ENCODE results near the gene DYNC2H1. TPM values are rescaled to one million over a fixed set of nuclear protein-coding genes. Genes with fewer than 3 reads are reported as not detected.

The DYNC2H1 gene
- total RNA-seq, 1 donor from 2014 or later, result 25.3 TPM

DNA sequence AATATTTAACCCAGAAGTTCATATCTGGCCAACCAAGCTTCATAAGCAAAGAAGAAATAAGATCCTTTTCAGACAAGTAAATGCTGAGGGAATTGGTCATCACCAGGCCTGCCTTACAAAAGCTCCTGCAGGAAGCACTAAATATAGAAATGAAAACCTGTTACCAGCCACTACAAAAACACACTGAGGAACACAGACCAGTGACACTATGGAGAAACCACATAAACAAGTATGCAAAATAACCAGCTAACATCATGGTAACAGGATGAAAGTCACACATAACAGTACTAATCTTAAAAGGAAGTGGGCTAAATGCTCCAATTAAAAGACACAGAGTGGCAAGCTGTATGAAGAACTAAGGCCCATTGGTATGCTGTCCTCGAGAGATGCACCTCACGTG is 311.4 kb downstream of the DYNC2H1 start:
- H3K27ac ChIP-seq, result no peak overlapping the region
- TF ChIP-seq POLR2AphosphoS5 (IDR thresholded peaks at IDR 0.05; ENCODE audit: insufficient read depth in 1 of 2, low read depth in 1 of 2) (no peak), POLR2A (IDR thresholded peaks at IDR 0.05) (no peak)
- TF ChIP-seq, protein P1, sequence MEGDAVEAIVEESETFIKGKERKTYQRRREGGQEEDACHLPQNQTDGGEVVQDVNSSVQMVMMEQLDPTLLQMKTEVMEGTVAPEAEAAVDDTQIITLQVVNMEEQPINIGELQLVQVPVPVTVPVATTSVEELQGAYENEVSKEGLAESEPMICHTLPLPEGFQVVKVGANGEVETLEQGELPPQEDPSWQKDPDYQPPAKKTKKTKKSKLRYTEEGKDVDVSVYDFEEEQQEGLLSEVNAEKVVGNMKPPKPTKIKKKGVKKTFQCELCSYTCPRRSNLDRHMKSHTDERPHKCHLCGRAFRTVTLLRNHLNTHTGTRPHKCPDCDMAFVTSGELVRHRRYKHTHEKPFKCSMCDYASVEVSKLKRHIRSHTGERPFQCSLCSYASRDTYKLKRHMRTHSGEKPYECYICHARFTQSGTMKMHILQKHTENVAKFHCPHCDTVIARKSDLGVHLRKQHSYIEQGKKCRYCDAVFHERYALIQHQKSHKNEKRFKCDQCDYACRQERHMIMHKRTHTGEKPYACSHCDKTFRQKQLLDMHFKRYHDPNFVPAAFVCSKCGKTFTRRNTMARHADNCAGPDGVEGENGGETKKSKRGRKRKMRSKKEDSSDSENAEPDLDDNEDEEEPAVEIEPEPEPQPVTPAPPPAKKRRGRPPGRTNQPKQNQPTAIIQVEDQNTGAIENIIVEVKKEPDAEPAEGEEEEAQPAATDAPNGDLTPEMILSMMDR (IDR thresholded peaks at IDR 0.05), result no peak
- no peak for DNase-seq (ENCODE audit: extremely low spot score in 2 of 2)
- no peaks in the 10 kb centered on the region for H3K27me3 ChIP-seq
- H3K4me3 ChIP-seq, result no peak overlapping the region
- H3K4me1 ChIP-seq, result no peaks in the 10 kb centered on the region
- intact Hi-C loops (cut with DNase I), result no loop called here
- no peaks in the 10 kb centered on the region for H3K36me3 ChIP-seq
- no peaks in the 10 kb centered on the region for H3K9me3 ChIP-seq

DNA sequence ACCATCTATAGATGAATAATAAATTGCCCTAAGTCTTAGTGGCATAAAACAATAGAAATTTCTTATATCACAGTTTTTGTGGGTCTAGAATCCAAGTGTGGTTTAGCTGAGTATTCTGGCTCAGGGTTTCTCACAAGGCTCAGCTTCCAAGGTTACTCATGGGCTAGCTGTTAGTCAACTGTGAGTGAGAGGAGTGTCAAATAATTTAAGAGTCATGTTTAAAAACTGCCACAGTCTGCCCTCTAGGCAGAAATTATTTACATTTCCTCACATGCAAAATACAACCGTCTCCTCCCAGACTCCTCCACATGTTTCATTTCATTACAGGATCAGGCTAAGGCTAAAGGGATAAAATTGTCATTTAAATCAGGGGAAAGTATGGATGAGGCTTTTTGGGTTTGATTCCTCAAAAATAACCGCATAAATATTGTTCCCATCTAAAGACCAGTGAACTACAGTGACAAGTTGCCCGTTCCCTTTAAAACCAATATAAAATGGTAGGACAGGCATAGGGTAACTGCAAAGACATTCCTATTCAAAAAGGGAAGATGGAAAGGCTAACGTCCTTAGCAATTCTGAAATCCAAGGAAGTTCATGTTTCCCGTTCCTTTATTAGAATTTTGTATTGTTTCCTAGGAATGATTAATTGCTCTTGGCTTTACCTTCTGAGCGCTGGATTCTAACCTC is 324.3 kb downstream of the DYNC2H1 start:
- Histone ChIP-seq H3K4me3 (no peak overlapping the region), H3K36me3 (no peaks in the 10 kb centered on the region), H3K4me1 (no peaks in the 10 kb centered on the region), H3K9me3 (no peaks in the 10 kb centered on the region), H3K27ac (no peak overlapping the region), H3K27me3 (no peaks in the 10 kb centered on the region)
- no peak for DNase-seq (ENCODE audit: extremely low spot score in 2 of 2)
- intact Hi-C loops (cut with DNase I), result loop anchor here (10.0 kb wide), 1 partner anchor 1479 kb away; no protein-coding TSS in a partner anchor
- no peak for TF ChIP-seq POLR2AphosphoS5 (IDR thresholded peaks at IDR 0.05; ENCODE audit: insufficient read depth in 1 of 2, low read depth in 1 of 2)
- TF ChIP-seq POLR2A (IDR thresholded peaks at IDR 0.05), result no peak
- TF ChIP-seq, protein P1 (IDR thresholded peaks at IDR 0.05), result no peak

DNA sequence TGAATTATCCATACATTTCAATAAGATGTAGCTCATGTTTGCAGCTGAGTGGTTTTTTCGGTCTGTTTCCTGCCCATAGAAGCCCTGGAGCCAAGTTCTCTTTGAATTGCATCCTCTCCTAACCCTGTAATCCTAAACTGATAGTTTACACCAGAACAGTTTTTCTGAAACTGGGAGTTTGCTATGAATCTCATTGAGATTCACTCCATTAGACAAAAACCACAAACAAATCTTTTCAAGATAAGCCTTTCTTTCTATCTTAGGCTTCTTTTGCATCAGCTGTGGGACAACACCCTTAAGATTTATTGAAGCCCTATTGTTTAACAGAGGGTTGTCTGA is 324.8 kb downstream of the DYNC2H1 start:
- H3K36me3 ChIP-seq, result no peaks in the 10 kb centered on the region
- H3K27ac ChIP-seq, result no peak overlapping the region
- H3K27me3 ChIP-seq, result no peaks in the 10 kb centered on the region
- no peak overlapping the region for H3K4me3 ChIP-seq
- no peak for DNase-seq (ENCODE audit: extremely low spot score in 2 of 2)
- H3K9me3 ChIP-seq, result no peaks in the 10 kb centered on the region
- TF ChIP-seq POLR2A (IDR thresholded peaks at IDR 0.05), result no peak
- TF ChIP-seq, protein P1 (IDR thresholded peaks at IDR 0.05), result no peak
- no peak for TF ChIP-seq POLR2AphosphoS5 (IDR thresholded peaks at IDR 0.05; ENCODE audit: insufficient read depth in 1 of 2, low read depth in 1 of 2)
- intact Hi-C loops (cut with DNase I), result loop anchor here (10.0 kb wide), 1 partner anchor 1479 kb away; no protein-coding TSS in a partner anchor
- H3K4me1 ChIP-seq, result no peaks in the 10 kb centered on the region

DNA sequence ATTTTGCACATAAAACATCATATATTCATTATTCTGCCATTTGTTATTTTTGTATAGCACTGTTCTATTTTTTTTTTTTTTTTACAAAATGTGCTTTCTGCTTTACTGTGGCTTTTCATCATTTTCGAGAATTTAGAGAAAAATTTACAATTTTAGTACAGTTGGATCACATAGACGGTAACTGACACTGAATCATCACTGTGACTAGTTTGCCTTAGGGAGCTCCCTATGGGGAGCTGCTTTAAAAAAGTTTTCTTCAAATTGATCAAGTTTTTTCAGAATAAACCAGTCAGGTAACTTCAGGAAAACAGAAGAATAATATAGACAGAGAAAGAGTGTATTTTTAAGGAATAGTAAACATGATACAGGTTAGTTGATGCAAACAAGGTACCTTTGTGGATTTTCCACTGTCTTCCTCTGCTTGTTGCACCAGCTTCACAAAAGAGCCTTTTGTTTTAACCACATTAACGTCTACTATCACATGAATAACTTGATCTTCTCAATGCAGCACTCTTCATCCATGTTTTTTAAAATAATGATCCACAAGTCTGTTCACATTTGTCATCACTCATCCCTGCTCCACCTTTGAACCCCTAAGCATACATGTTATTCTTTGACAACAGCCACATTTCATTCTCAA is 327.0 kb downstream of the DYNC2H1 start:
- intact Hi-C loops (cut with DNase I), result loop anchor here (10.0 kb wide), 1 partner anchor 1481 kb away; no protein-coding TSS in a partner anchor
- Histone ChIP-seq H3K27ac (no peak overlapping the region), H3K4me1 (no peaks in the 10 kb centered on the region), H3K27me3 (no peaks in the 10 kb centered on the region), H3K9me3 (no peaks in the 10 kb centered on the region), H3K36me3 (no peaks in the 10 kb centered on the region), H3K4me3 (no peak overlapping the region)
- no peak for DNase-seq (ENCODE audit: extremely low spot score in 2 of 2)
- TF ChIP-seq POLR2A (IDR thresholded peaks at IDR 0.05), result no peak
- TF ChIP-seq POLR2AphosphoS5 (IDR thresholded peaks at IDR 0.05; ENCODE audit: insufficient read depth in 1 of 2, low read depth in 1 of 2), result no peak
- TF ChIP-seq, protein P1 (IDR thresholded peaks at IDR 0.05), result no peak

DNA sequence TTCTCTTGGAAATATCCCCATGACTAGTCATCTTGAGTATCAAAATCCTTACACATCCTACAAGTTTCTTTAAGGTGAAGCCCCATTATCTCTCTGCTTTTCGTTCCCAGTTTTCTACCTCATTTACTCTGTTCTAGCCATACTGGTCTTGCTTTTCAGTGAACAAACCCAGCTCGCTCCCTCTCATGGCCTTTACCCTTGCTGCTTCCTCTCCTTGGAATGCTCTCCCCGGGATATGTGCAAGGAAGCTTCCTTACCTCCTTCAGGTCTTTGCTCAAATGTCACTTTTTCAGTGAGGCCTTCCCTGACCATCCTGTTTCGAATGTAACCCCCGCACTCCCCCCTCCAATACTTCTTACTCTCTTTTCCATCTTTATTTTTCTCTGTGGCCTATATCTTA is 331.8 kb downstream of the DYNC2H1 start:
- Histone ChIP-seq H3K9me3 (no peaks in the 10 kb centered on the region), H3K27ac (no peak overlapping the region), H3K27me3 (no peaks in the 10 kb centered on the region), H3K36me3 (no peaks in the 10 kb centered on the region), H3K4me1 (no peaks in the 10 kb centered on the region), H3K4me3 (no peak overlapping the region)
- TF ChIP-seq POLR2A (IDR thresholded peaks at IDR 0.05), result no peak
- no peak for TF ChIP-seq POLR2AphosphoS5 (IDR thresholded peaks at IDR 0.05; ENCODE audit: insufficient read depth in 1 of 2, low read depth in 1 of 2)
- TF ChIP-seq, protein P1 (IDR thresholded peaks at IDR 0.05), result no peak
- intact Hi-C loops (cut with DNase I), result no loop called here
- DNase-seq (ENCODE audit: extremely low spot score in 2 of 2), result no peak
